ENCODE data around the gene RASL12.

- no peak for TF ChIP-seq CTCF (IDR thresholded peaks at IDR 0.05; ENCODE audit: insufficient read depth, low read length, poor library complexity, severe bottlenecking)
- no peak for TF ChIP-seq EZH2phosphoT487 (conservative IDR thresholded peaks at IDR 0.05; ENCODE audit: low read length)
These were observed 47.8 kb upstream of the RASL12 start for GRCh38 chr15:65115542-65115941.
